GM21526 (cell line): ENCODE results near the gene SNX22.

Source experiments
- ATAC-seq: cut with Tn5 transposase; IDR thresholded peaks from one replicate; pipeline ENCODE4 v1.9.1; 2021; ENCODE audit warnings: moderate library complexity; ENCODE audit not compliant: unreplicated experiment, low FRiP score

SNX22 gene

GRCh38 chr15:64153480-64154367 lies 2.2 kb downstream of the SNX22 start:
- ATAC-seq = peak; percentile 41

- ATAC-seq = no peak
Measured at GRCh38 chr15:64155802-64156651, 4.5 kb downstream of the SNX22 start.

GRCh38 chr15:64156652-64157331 lies 5.3 kb downstream of the SNX22 start:
- ATAC-seq = no peak

- ATAC-seq = no peak
Measured at GRCh38 chr15:64157599-64158125, 6.1 kb downstream of the SNX22 start.

- no peak for ATAC-seq
Measured at GRCh38 chr15:64158363-64159134, 7.0 kb downstream of the SNX22 start.

- ATAC-seq = no peak
Measured at GRCh38 chr15:64161688-64162477, 10.4 kb downstream of the SNX22 start.

- no peak for ATAC-seq
Measured at GRCh38 chr15:64162478-64162868, 10.9 kb downstream of the SNX22 start.

GRCh38 chr15:64162869-64163658 lies 11.5 kb downstream of the SNX22 start, which contains the start of gene PPIB:
Gene PPIB, minus strand, starts transcription at chr15:64163022. Its CDS starts 36 bp downstream, at chr15:64162986.
- ATAC-seq = peak; percentile 86

- peak; percentile 13 for ATAC-seq
Measured at GRCh38 chr15:64163659-64164362, 12.3 kb downstream of the SNX22 start.

- no peak for ATAC-seq
Measured at GRCh38 chr15:64164436-64164835, 12.9 kb downstream of the SNX22 start.

GRCh38 chr15:64166102-64166890 lies 14.8 kb downstream of the SNX22 start:
- ATAC-seq = no peak

- ATAC-seq = no peak
Measured at GRCh38 chr15:64180235-64180824, 28.8 kb downstream of the SNX22 start.

- ATAC-seq = no peak
Measured at GRCh38 chr15:64182859-64183370, 31.4 kb downstream of the SNX22 start.

GRCh38 chr15:64185146-64185911 lies 33.8 kb downstream of the SNX22 start:
- no peak for ATAC-seq

GRCh38 chr15:64187396-64188191 lies 36.1 kb downstream of the SNX22 start:
- ATAC-seq = no peak
